Tibial nerve (tissue), 4 donors: ENCODE data around the gene DLGAP1. TPM values are rescaled to one million over a fixed set of nuclear protein-coding genes. Genes with fewer than 3 reads are reported as not detected.

Source experiments
- DNase-seq, 2 donors: peaks; one replicate each; pipeline ENCODE4 v3.0.0-alpha.2; 2019; ENCODE audit warnings: low spot score in 2 of 2
- H3K27ac ChIP-seq, 4 donors: fragments of 200-600 bp; sonication (generic) in 3 of 4; one replicate each; pipeline ENCODE4 v1.5.1; 2017 to 2019; ENCODE audit warnings: mild to moderate bottlenecking in 1 of 4
- H3K27me3 ChIP-seq, 2 donors: fragments of 200-600 bp; sonication (generic) in 1 of 2; one replicate each; pipeline versions ENCODE4 v1.5.1 to v1.6.0; 2017 to 2019
- H3K36me3 ChIP-seq, 3 donors: fragments of 200-600 bp; sonication (generic); one replicate each; pipeline ENCODE4 v1.5.1; 2018 to 2019
- H3K4me1 ChIP-seq, 4 donors: fragments of 200-600 bp; sonication (generic) in 3 of 4; one replicate each; pipeline ENCODE4 v1.5.1; 2017 to 2019
- H3K4me3 ChIP-seq, 4 donors: fragments of 200-600 bp; sonication (generic) in 3 of 4; one replicate each; pipeline ENCODE4 v1.5.1; 2017 to 2019; ENCODE audit warnings: mild to moderate bottlenecking in 1 of 4, moderate library complexity in 1 of 4
- H3K9me3 ChIP-seq, 4 donors: fragments of 200-600 bp; sonication (generic) in 3 of 4; one replicate each; pipeline ENCODE4 v1.5.1; 2017 to 2019
- CTCF ChIP-seq, 5 experiments: fragments of 200-600 bp in 3 of 5; fragments of 450-650 bp in 2 of 5; sonication (generic) in 3 of 5; IDR thresholded peaks; one replicate each; pipeline ENCODE4 v1.5.1; 2016 to 2019; ENCODE audit warnings: antibody characterized with exemption in 5 of 5, mild to moderate bottlenecking in 3 of 5, moderate library complexity in 2 of 5
- EP300 ChIP-seq, 2 donors: sonication (generic); formaldehyde crosslinking; IDR thresholded peaks; one replicate each; pipeline ENCODE4 v1.6.1; 2017; ENCODE audit warnings: antibody characterized with exemption in 2 of 2, mild to moderate bottlenecking in 1 of 2
- POLR2A ChIP-seq, 2 donors: fragments of 450-650 bp; IDR thresholded peaks; one replicate each; pipeline ENCODE4 v1.6.1; 2017; ENCODE audit warnings: antibody characterized with exemption in 2 of 2, mild to moderate bottlenecking in 2 of 2, moderate library complexity in 2 of 2
- WGBS, 2 donors: methylation state at CpG; one replicate each; pipeline ENCODE4 v1.1.5; 2018; 5-methylcytosine and 5-hydroxymethylcytosine counted together
- total RNA-seq, 4 donors: library from RNA; depleted of rRNA; stranded (reverse); fragments of >200 nt; gene quantifications; one replicate each; pipeline ENCODE4 v1.1.0, GENCODE V29; 2016

DLGAP1 gene
- total RNA-seq, 4 donors from 2014 or later, result 1.5 to 18.3 (median 2.5) TPM

GRCh38 chr18:3815991-3816390, 639.1 kb downstream of the DLGAP1 start:
- 88% methylated on average over 2 of the region's 2 CpGs for WGBS, 2 donors
- Histone ChIP-seq H3K27ac (no peak overlapping the region), H3K4me3 (no peak overlapping the region), H3K36me3 (no peaks in the 10 kb centered on the region), H3K9me3 (no peaks in the 10 kb centered on the region), H3K4me1 (no peaks in the 10 kb centered on the region), H3K27me3 (no peaks in the 10 kb centered on the region)
- no peak for DNase-seq
- TF ChIP-seq POLR2A (IDR thresholded peaks at IDR 0.05) (no peak), CTCF (IDR thresholded peaks at IDR 0.05) (no peak)

- H3K9me3 ChIP-seq, result no peaks in the 10 kb centered on the region
- TF ChIP-seq POLR2A (IDR thresholded peaks at IDR 0.05) (no peak), CTCF (IDR thresholded peaks at IDR 0.05) (no peak), EP300 (IDR thresholded peaks at IDR 0.05) (no peak)
- DNase-seq, result no peak
- WGBS, 2 donors, result 83 to 89% methylated on average over 3 of the region's 3 CpGs
- no peak overlapping the region for H3K4me3 ChIP-seq
- H3K27ac ChIP-seq, result no peak overlapping the region
- H3K36me3 ChIP-seq, result no peaks in the 10 kb centered on the region
- H3K27me3 ChIP-seq, result no peaks in the 10 kb centered on the region
- H3K4me1 ChIP-seq, result no peaks in the 10 kb centered on the region
These were observed 640.3 kb downstream of the DLGAP1 start for GRCh38 chr18:3814816-3815215.

GRCh38 chr18:3810296-3810695, 644.8 kb downstream of the DLGAP1 start:
- H3K27me3 ChIP-seq, result no peaks in the 10 kb centered on the region
- H3K4me3 ChIP-seq, result no peak overlapping the region
- no peaks in the 10 kb centered on the region for H3K36me3 ChIP-seq
- H3K9me3 ChIP-seq, result no peaks in the 10 kb centered on the region
- no peak for DNase-seq
- TF ChIP-seq CTCF (IDR thresholded peaks at IDR 0.05) (no peak), EP300 (IDR thresholded peaks at IDR 0.05) (no peak), POLR2A (IDR thresholded peaks at IDR 0.05) (no peak)
- 54 to 59% methylated on average over 2 of the region's 2 CpGs for WGBS, 2 donors
- no peaks in the 10 kb centered on the region for H3K4me1 ChIP-seq
- H3K27ac ChIP-seq, result no peak overlapping the region

- H3K36me3 ChIP-seq, result no peaks in the 10 kb centered on the region
- H3K27me3 ChIP-seq, result no peaks in the 10 kb centered on the region
- H3K9me3 ChIP-seq, result no peaks in the 10 kb centered on the region
- no peak for DNase-seq
- TF ChIP-seq CTCF (IDR thresholded peaks at IDR 0.05) (no peak), POLR2A (IDR thresholded peaks at IDR 0.05) (no peak), EP300 (IDR thresholded peaks at IDR 0.05) (no peak)
- H3K4me1 ChIP-seq, result no peaks in the 10 kb centered on the region
- WGBS, 2 donors, result 81 to 84% methylated on average over 6 of the region's 6 CpGs
- no peak overlapping the region for H3K27ac ChIP-seq
- H3K4me3 ChIP-seq, result no peak overlapping the region
These were observed 645.9 kb downstream of the DLGAP1 start for GRCh38 chr18:3808985-3809780.

- no peaks in the 10 kb centered on the region for H3K27me3 ChIP-seq
- 87% methylated on average over 4 of the region's 4 CpGs for WGBS, 2 donors
These were observed 648.5 kb downstream of the DLGAP1 start for GRCh38 chr18:3806656-3807055.

More at GRCh38 chr18:3806656-3807055, 648.5 kb downstream of the DLGAP1 start:
- H3K27ac ChIP-seq, result no peak overlapping the region
- H3K9me3 ChIP-seq, result no peaks in the 10 kb centered on the region
- no peaks in the 10 kb centered on the region for H3K4me1 ChIP-seq
- H3K36me3 ChIP-seq, result no peaks in the 10 kb centered on the region
- no peak overlapping the region for H3K4me3 ChIP-seq
- TF ChIP-seq EP300 (IDR thresholded peaks at IDR 0.05), result no peak
- TF ChIP-seq CTCF (IDR thresholded peaks at IDR 0.05), result no peak
- TF ChIP-seq POLR2A (IDR thresholded peaks at IDR 0.05), result no peak
- DNase-seq, result no peak
